HG02759 (cell line): ENCODE measurements around the gene QDPR.
A peak's percentile ranks its signal among the peaks of the same experiment; 100 is the strongest.
"Not testable (repeated sequence)": the region's sequence is repeated elsewhere in the genome, so short reads cannot be mapped to it uniquely, and the experiment has no call there.

ENCODE experiments used
- ATAC-seq: cut with Tn5 transposase; IDR thresholded peaks from one replicate; pipeline ENCODE4 v1.9.1; 2021; ENCODE audit warnings: mild to moderate bottlenecking, moderate library complexity; ENCODE audit not compliant: unreplicated experiment

QDPR gene

DNA sequence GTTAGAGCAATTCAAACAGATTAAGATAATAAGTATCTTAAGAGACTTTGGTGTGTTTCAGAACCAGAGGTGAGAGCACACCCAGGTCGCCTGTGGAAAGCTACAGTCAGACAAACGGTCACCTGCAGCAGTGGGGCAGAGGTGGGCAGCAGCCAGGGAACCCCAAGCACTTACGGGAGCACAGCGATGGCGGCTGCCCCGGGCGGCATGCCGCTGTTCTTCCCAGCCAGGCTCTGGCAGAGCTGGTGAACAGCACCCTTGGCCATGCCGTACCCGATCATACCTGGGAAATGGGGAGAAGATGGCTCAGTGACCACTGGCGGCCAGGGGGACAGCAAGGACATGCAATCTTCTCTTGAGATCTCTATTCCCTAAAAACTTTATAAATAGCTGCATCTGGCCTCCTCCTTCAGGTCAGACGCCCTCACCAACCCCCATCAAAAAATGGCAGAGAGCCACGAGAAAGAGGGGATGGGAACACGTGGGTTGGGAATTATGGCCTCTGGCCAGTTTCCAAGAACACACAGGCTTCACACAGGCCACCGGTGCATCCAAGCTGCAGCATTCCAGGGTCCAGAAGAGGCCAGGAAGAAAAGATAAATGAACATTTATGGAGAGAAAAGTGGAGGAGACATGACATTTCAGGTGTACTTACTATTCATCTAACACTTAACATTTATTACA lies 19.7 kb downstream of the QDPR start:
- no peak for ATAC-seq

DNA sequence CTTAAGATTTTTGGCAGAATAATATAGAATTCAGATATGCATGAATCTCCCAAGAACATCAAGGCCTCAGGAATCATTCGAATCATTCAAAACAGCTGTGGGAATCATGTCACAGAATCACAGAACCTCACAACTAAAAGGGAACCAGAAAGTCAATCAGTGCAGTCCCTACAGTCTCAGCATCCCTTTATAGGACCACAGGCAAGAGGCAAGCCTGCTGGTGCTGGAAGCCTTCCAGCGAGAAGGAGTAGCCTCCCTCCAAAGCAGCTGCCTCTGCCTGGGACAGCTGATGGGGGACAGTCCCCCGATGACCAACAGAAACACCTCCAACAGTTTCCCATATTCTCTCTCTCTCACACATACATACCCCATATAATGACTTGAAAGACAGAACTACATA lies 20.7 kb downstream of the QDPR start:
- no peak for ATAC-seq

DNA sequence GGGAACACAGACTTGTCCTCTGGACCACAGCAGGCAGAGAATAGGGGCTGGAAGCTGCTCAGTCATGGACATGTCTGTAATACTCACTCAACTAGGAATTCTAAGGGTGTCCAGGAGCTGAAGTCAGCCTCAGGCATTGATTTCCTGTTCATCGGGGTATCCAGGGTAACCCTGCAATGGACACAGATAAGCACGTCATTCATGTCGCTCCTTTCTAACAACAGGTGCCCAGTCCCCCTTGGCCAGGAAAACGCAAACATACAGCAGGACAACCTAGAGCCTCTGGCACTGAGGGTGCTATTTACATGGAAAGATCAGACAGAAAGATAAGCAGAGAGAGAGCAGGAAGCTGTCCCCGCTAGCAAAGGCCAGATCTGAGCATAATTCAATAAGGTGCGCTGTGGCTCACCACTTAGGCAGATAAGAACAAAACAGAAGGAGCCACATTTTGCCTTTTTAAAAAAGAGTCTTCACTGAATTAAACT lies 21.3 kb downstream of the QDPR start:
- ATAC-seq = no peak

DNA sequence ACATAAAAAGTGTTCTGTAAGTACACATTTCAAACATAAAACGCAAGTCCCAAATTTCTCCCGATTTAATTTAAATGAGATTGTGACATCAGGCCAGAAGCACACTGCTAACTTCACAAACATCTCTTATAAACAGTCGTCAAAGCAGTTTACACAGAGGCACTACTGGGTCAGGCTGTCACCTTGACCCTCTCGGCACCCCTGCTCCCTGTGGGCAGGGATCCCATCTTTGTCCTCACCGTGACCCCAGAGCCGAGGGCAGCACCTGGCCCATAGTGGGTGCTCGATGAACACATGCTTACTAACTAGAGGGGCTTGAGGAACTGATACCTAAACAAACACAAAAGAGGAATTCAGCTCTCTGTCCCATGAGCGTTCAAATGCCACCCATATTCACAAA lies 22.2 kb downstream of the QDPR start:
- ATAC-seq = no peak

DNA sequence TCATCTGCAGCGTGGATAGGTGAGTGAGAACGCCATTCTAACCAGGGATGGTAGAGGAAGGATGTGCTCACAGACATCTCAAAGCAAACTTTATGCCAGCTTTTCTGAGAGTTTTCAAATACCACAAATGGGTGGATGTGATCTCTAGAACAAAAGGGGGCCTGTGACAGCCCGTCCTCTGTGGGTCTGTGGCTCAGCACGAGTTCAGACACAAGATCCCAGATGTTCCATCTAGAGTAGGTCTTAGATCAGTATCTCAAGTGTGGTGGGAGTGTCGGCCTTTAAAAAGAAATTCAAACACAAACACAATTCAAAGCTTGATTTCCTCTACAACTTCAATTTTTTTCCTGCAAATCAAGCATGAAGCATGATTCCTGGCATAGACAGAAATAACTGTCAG lies 22.8 kb downstream of the QDPR start:
- ATAC-seq = no peak

DNA sequence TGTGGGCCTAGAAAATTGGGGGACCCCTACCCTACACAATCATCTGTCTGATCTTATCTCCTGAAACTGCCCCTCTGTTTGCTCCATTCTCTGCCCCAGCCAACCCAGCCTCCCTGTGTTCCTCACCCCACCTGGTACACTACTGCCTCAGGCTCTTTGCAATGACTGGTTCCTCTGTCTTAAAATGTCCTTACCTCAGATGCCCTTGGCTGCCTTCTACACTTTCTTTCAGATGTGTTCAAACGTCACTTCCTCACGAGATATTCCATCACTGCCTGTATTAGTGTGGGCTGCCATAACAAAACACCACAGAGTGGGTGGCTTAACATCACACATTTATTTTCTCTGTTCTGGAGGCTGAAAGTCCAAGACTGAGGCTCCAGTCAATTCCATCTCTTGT lies 29.2 kb downstream of the QDPR start:
- ATAC-seq = no peak

DNA sequence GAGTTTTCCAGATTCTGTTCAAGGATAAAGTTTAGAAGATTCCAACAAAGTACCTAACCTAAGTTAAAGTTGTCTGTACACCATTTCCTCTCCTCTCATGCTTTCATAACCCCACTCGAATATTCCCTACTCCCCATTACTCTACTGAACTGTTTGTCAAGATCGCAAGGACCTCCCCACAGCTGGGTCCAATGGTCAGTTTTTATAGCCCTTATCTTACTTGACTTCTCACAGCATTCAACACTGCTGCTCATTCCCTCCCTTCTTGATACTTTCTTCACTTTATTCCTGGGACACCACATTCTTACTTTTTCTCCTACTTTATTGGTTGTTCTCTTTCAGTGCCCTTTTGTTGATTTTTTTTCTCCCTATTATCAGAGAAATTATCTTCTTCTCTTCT lies 30.9 kb downstream of the QDPR start:
- no peak for ATAC-seq

DNA sequence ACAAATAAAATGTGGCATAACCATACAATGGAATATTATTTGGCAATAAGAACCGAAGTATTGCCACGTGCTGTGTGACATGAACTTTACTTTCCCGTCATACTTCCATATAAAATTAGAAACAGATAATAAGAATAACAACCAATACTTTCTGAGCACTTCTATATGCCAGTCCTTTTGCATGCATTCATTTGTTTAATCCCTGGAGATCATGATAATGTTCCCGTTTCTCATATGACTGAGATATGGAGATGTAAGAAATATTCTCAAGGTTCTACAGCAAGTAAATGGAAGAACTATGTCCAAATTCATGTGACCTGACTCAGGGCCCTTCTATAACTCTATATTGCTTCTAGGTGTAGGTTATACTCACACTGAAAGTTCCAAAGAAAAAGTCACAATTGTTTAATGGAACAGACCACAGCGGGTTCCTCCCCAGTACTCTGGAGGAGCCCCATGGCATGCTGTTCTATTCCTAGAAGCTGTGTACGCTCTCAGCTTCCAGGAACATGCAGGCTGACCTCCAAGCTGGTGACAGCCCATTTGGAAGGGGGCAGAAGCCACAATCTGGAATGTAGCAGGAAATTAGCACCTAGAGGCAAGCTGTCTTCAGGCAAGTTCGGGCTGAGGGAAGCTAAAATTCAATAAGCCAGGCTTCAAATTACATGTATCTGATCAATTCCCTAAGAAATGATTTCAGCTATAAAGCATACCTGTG lies 31.5 kb downstream of the QDPR start:
- no peak for ATAC-seq

DNA sequence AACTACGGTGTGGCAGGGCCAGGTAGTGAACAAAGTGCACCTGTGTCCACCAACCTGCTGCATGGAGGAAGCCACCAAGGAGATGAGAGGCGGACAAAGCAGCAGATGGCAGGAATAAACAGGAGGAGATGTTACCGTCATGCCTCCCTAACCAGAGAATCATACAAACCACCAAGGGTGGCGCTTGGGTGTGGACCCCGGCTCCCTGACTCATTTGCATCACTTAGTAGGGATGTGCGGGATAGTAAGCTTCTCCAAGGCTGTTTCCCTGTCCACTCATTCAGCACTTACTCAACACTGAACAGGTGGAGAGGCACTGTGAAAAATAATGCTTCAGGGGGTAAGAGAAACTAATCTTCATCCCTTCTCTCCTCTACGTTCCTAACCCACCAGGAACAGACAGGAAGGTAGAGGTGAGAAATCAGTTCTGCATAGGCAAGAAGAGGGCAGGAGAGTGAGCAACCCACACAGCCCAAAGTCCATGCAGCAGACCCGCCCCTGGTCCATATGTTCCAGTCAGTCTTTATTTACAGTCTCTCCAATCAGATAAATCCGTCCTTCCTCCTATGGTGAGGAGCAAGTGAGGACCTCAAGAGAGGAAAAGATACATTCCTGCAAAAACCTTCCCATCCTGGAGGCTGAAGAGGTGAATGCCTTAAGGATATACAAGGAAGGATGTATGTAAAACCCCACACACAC lies 34.0 kb downstream of the QDPR start:
- no peak for ATAC-seq

DNA sequence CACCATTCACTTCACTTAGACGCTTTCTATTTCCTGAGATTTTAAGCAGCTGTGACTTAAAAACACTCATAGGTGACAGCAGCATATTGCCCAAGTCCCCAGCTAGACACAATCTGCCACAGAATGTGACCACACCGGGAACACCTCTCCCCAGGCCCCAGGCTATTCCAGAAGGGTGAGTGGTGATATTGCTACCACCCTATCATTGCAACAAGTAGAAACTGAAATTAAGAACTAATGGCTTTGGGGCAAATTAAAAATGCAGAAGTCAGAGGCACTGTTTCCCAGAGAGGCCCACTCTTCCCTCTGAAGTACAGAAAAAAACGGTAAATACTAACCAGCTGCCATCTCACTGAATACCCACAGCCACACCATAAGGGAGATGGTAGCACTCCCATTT lies 35.0 kb downstream of the QDPR start:
- no peak for ATAC-seq

DNA sequence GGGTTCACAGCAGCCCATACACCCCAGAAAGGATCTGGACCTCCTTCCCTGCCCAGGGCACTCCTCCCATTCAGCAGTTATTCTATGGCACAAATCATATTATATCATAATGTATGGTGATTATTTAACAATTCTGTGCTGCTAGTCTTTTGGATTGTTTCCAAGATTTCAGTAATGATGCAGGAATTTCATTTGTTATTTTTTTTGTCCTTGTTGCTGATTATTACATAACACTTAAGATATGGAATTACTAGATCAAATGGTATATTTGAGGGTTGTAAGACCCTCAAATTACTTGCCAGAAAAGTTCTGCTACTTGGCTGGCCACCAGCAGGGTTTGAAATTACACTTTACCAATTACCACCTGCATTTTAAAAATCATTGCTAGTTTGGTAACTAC lies 36.4 kb downstream of the QDPR start:
- ATAC-seq = no peak

DNA sequence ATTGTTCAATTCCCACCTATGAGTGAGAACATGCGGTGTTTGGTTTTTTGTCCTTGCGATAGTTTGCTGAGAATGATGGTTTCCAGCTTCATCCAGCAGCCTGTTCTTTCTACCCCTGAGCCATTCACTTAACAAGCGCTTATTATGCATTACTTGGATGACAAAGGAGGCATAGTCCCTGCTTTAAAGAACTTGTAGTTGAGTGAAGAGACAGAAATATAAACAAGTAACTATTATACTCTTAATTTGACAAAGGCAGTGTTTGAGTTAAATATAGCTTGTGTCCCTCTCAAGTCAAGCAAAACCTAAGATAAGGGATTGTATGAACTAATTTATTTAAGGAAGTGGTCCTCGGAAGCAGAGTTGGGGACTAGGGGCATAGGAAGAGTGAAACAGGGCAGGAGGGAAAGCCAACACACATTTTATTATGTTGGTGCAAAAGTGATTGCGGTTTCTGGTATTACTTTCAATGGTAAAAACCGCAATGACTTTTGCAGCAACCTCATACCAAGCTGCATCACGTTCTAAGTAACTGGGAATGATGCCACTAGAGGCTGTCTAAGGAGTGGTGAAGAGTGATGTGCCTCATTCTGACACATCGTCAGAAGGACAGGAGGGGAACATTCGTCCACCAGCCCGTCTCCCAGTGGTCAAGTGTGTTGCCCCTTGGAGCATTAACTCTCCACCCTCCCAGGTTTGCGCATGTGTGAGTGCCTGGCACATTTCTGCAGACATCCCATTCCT lies 41.8 kb downstream of the QDPR start:
- no peak for ATAC-seq

DNA sequence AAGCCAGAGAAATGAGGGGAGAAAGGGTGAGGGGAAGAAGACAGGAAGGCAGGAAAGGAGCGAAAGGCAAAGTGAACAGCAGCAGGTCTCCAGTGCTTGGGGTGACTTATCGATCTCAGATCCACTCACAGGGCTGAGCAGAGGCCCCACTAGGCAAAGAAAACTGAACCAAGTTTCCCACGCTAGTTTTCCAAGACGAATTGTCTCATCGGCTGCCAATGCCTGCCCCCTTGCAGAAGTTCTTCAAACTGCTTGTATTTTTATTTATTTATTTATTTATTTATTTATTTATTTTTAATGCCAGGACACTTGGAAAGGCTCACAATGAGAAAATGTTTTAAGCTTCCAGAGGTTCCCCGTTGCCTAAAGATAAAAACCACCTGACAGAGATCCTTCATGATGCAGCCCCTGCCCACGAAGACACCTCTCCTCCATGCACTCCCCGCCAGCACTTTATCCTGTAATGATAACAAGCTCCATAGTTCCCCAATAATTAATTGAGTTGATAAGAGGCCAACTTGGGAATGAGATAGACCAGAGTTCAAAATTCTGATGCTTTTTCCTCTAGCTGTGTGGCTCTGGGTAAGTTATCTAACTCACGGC lies 43.2 kb downstream of the QDPR start:
- ATAC-seq = no peak

DNA sequence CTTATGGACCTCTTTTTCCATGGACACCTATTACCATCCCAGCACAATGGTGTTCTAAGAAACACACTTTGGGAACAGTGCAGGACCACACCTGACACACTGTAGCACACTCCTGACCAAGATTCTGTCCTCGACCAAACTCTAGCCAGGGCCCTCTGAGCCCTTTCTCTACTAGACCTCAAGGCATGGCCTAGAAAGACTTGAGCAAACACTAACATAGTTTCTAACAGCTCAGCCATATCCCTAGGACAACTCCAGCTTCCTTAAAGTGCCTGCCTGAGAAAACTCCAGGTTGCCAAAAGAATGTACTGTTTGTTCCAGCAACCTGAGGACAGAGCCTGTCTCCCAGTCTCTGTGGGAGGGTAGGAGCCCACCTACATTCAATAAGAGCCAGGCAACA lies 48.3 kb downstream of the QDPR start:
- no peak for ATAC-seq

DNA sequence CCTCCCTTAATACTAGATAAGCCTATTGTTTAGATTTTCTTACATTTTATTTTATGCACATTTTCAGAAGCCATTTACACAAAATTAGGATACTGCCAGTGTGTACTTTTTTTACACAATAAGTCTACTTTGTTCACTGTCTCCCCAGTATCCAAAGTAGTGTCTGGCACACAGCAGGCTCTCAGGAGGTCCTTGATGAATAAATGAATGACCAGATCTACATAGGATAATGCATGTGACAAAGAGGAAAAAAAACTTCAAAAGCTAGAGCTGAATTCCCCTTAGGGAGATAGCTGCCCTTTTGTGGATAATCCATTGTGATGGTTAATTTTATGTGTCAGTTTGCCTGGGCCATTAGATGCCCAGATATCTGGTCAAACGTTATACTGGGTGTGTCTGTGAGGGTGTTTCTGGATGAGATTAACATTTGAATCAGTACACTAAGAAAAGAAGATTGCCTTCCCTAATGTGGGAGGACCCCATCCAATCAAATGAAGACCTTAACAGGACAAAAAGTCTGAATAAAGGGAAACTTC lies 61.6 kb downstream of the QDPR start:
- no peak for ATAC-seq

DNA sequence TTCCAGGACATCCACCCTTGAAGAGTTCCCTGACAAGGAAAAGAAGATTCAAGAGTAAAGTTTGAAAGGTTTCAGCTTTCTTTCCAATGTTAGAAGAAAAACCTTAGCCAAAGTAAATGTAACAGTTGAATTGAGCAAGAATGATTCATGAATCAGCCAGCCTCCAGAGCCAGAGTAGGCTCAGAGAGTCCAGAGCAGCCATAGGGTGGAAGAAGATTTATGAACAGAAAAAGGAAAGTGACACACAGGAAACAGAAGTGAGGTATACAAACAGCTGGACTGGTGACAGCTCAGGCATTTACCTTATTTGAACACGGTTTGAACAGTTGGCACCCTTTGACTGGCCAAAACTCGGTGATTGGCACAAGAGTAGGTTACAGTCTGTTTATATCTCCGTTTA lies 63.2 kb downstream of the QDPR start:
- ATAC-seq = no peak

DNA sequence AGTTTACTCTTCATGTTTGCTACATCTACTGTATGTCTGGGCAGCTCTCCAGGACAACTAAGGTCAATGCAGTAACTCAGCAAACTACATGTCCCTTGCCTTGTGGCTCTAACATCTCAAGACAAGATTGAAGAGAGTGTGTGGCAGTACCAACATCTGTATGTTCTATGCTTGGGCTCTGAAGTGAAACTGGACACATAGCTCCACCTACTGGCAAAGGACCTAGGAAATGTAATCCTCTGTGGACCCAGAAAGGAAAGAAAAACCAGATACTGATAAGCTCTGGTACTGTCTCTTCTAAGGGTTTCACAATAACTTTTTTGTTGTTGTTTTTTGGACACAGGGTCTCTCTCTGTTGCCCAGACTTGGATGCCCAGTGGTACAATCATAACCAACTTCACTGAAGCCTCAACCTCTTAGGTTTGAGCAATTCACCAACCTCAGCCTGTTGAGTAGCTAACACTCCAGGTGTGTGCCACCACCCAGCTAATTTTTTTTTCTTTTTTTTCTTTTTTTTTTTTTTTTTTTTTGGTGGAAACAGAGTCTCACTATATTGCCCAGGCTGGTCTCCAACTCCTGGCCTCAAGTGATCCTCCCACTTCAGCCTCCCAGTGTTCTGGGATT lies 64.1 kb downstream of the QDPR start:
- ATAC-seq = peak; percentile 94

DNA sequence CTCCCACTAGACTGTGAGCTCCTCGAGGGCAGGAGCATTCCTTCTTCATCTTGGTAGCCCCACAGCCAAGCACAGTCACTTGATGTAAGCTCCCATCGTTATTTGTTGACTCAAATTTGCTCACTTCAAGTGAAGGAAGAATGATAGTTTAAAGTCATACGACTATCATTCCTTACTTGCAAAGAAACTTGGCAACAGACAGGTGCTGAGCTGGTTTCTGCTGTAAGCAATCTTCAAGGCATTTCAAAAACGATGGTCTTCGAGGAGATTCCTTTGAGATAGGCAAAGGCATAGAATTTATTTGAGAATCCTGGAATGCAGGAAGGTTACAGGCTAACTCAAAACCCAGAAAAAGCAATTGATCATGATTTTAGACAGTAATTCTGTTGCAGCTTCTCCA lies 64.8 kb downstream of the QDPR start:
- no peak for ATAC-seq

DNA sequence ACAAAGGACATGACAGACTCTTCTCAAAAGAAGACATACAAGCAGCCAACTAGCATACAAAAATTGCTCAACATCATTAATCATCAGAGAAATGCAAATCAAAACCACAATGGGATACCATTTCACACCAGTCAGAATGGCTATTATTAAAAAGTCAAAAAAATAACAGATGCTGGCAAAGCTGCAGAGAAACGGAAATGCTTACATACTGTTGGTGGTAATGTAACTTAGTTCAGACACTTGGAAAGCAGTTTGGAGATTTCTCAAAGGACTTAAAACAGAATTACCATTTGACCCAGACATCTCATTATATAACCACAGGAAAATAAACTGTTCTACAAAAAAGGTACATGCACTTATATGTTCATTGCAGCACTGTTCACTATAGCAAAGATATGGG lies 69.4 kb downstream of the QDPR start:
- not testable (repeated sequence) for ATAC-seq

DNA sequence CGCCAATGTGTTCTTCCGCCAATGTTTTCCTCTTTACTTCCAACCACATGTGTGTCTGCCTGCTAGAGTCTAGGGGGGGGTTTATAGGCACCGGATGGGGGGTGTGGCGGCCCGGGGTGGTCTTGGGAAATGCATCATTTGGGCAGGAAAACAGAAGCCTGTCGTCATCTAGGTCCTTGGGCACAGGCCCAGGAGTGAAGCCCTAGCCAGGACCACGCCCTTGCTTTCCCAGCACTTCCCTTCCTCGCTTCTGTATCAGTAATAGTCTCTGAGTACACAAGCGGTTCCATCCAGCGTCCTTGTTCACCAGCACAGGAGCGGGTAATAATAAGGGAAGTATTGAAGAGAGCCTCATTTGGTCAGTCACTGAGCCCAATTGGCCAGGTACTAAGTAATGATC lies 74.5 kb downstream of the QDPR start:
- no peak for ATAC-seq
